Breast epithelium (tissue), 4 donors: Measurements from ENCODE around the gene SEPTIN8. TPM values are rescaled to one million over a fixed set of nuclear protein-coding genes. Genes with fewer than 3 reads are reported as not detected.

Experiments used
- DNase-seq, 2 donors: peaks; one replicate each; pipeline ENCODE4 v3.0.0-alpha.2; 2019; ENCODE audit warnings: low spot score in 2 of 2
- H3K27ac ChIP-seq, 2 donors: fragments of 200-600 bp; sonication (generic) in 1 of 2; one replicate each; pipeline ENCODE4 v1.5.1; 2016 to 2019; ENCODE audit warnings: mild to moderate bottlenecking in 1 of 2
- H3K27me3 ChIP-seq, 2 donors: fragments of 200-600 bp; sonication (generic) in 1 of 2; one replicate each; pipeline versions ENCODE4 v1.5.1 to v1.6.0; 2017 to 2019; ENCODE audit warnings: control low read depth in 1 of 2, mild to moderate bottlenecking in 1 of 2
- H3K36me3 ChIP-seq: fragments of 200-600 bp; one replicate; pipeline ENCODE4 v1.5.1; 2019
- H3K4me1 ChIP-seq, 2 donors: fragments of 200-600 bp; sonication (generic); one replicate each; pipeline ENCODE4 v1.5.1; 2016 to 2019; ENCODE audit warnings: control low read depth in 1 of 2
- H3K4me3 ChIP-seq, 3 donors: fragments of 200-600 bp; sonication (generic); 1 replicate in 2 of 3; 2 replicates in 1 of 3; pipeline ENCODE4 v1.5.1; 2016 to 2019; ENCODE audit warnings: mild to moderate bottlenecking in 3 of 3, moderate library complexity in 2 of 3
- H3K9me3 ChIP-seq, 2 donors: fragments of 200-600 bp; sonication (generic) in 1 of 2; one replicate each; pipeline ENCODE4 v1.5.1; 2016 to 2019; ENCODE audit warnings: control low read depth in 1 of 2
- CTCF ChIP-seq, 3 donors: fragments of 450-650 bp; IDR thresholded peaks; one replicate each; pipeline ENCODE4 v1.5.1; 2016 to 2017; ENCODE audit warnings: antibody characterized with exemption in 3 of 3, mild to moderate bottlenecking in 3 of 3, moderate library complexity in 3 of 3
- POLR2A ChIP-seq: fragments of 450-650 bp; IDR thresholded peaks from one replicate; pipeline ENCODE4 v1.6.1; 2016; ENCODE audit warnings: antibody characterized with exemption, mild to moderate bottlenecking, moderate library complexity
- POLR2AphosphoS5 ChIP-seq, 3 donors: sonication (generic); formaldehyde crosslinking; IDR thresholded peaks; one replicate each; pipeline ENCODE4 v1.6.1; 2017; ENCODE audit warnings: antibody characterized with exemption in 3 of 3
- intact Hi-C: fragments of 100-400 bp; cut with DNase I; formaldehyde crosslinking; loops from one replicate; pipeline ENCODE4 v1.15.1; 2023; ENCODE audit warnings: low total_unique reads
- total RNA-seq, 3 donors: library from RNA; depleted of rRNA; stranded (reverse); fragments of >200 nt; gene quantifications; one replicate each; pipeline ENCODE4 v1.1.0, GENCODE V29; 2016

The SEPTIN8 gene
- total RNA-seq, 3 donors from 2014 or later: 26.4 to 43.0 (median 40.0) TPM

- intact Hi-C loops: no loop called here
Observed at GRCh38 chr5:132704875-132705274, 72.2 kb downstream of the SEPTIN8 start.

More at GRCh38 chr5:132704875-132705274, 72.2 kb downstream of the SEPTIN8 start:
- H3K27me3 ChIP-seq: no peaks in the 10 kb centered on the region
- H3K4me3 ChIP-seq: no peak overlapping the region
- DNase-seq: no peak
- TF ChIP-seq POLR2A: no peak
- TF ChIP-seq POLR2AphosphoS5 (IDR thresholded peaks at IDR 0.05): no peak
- no peak for TF ChIP-seq CTCF (IDR thresholded peaks at IDR 0.05)
- no peaks in the 10 kb centered on the region for H3K4me1 ChIP-seq
- H3K36me3 ChIP-seq: peaks cover 5% of the 10 kb centered on the region
- no peak overlapping the region for H3K27ac ChIP-seq
- no peaks in the 10 kb centered on the region for H3K9me3 ChIP-seq

Other genes starting within 250 kb of the SEPTIN8 start
- not detected for gene IL5, start 233.7 kb downstream of the SEPTIN8 start, total RNA-seq
- 10 to 100 TPM; 44.2 to 47.4 (median 44.6) TPM for gene RAD50, start 220.3 kb downstream of the SEPTIN8 start, total RNA-seq
- under 1 TPM in 2 of 3 donors, not detected in 1; 0.33 to 0.73 TPM for gene IL13, start 119.1 kb downstream of the SEPTIN8 start, total RNA-seq
- gene IL4, start 103.2 kb downstream of the SEPTIN8 start, total RNA-seq: not detected
- gene KIF3A, start 39.7 kb downstream of the SEPTIN8 start, total RNA-seq: 10 to 100 TPM in 2 of 3 donors, 1 to 10 TPM in 1; 4.5 to 15.7 (median 11.5) TPM
- gene CCNI2, start 29.8 kb downstream of the SEPTIN8 start, total RNA-seq: 1 to 10 TPM in 1 of 3 donors, under 1 TPM in 1, not detected in 1; 0.98 to 2.0 TPM
- gene SOWAHA, start 36.1 kb upstream of the SEPTIN8 start, total RNA-seq: 1 to 10 TPM in 1 of 3 donors, under 1 TPM in 2; 0.66 to 3.2 (median 0.96) TPM
- 10 to 100 TPM in 1 of 3 donors, 1 to 10 TPM in 2; 2.4 to 12.6 (median 9.5) TPM for gene SHROOM1, start 53.4 kb upstream of the SEPTIN8 start, total RNA-seq
- under 1 TPM; 0.33 to 0.64 (median 0.44) TPM for gene GDF9, start 89.2 kb upstream of the SEPTIN8 start, total RNA-seq
- gene UQCRQ, start 89.4 kb upstream of the SEPTIN8 start, total RNA-seq: 100 to 1,000 TPM; 106 to 184 (median 150) TPM
- 1 to 10 TPM in 2 of 3 donors, under 1 TPM in 1; 0.80 to 4.1 (median 2.9) TPM for gene LEAP2, start 96.4 kb upstream of the SEPTIN8 start, total RNA-seq
- 100 to 1,000 TPM in 1 of 3 donors, 10 to 100 TPM in 2; 70.2 to 108 (median 75.4) TPM for gene AFF4, start 186.4 kb upstream of the SEPTIN8 start, total RNA-seq
- 10 to 100 TPM; 13.6 to 30.4 (median 21.6) TPM for gene ZCCHC10, start 249.3 kb upstream of the SEPTIN8 start, total RNA-seq